HCT116 (cell line): ENCODE data around the gene CCR6. TPM values are rescaled to one million over a fixed set of nuclear protein-coding genes. Genes with fewer than 3 reads are reported as not detected.

Experiments used
- ATAC-seq: fragments of 200-7000 bp; cut with Tn5 transposase; 2 replicates; pipeline ENCODE4 v1.9.1; 2020; ENCODE audit warnings: mild to moderate bottlenecking, moderate library complexity
- BruUV-seq: library from RNA; stranded (reverse); fragments of 400-500 nt; replicated peaks from 2 replicates; lab custom pipeline; 2021; lab: Mats Ljungman, UMichigan
- CTCF ChIA-PET: fragments of 300-600 bp; sonication (Branson Sonifier 250); formaldehyde crosslinking; loops from one replicate; lab custom pipeline; 2021; ENCODE audit warnings: antibody characterized with exemption; lab: Charles Lee
- POLR2A ChIA-PET: fragments of 300-600, 350-600 bp; sonication (Branson Sonifier 250); formaldehyde crosslinking; loops from one replicate; lab custom pipeline; 2021; ENCODE audit warnings: antibody characterized with exemption; lab: Charles Lee
- RAD21 ChIA-PET, 2 experiments: fragments of 300-600 bp; sonication (Branson Sonifier 250); formaldehyde crosslinking; loops; one replicate each; lab custom pipeline; 2023; ENCODE audit warnings: low total read pairs in 2 of 2; ENCODE audit not compliant: uncharacterized antibody in 2 of 2, unreplicated experiment in 2 of 2, low non-redundant PET in 1 of 2; lab: Charles Lee
- DNase-seq: peaks from one replicate; pipeline ENCODE4 v3.0.0-alpha.2; 2010; ENCODE audit warnings: low read depth, low spot score
- H2AFZ ChIP-seq: fragments of 200-600 bp; shearing (Covaris generic), sonication (generic); 2 replicates; pipeline ENCODE4 v1.6.1; 2017; ENCODE audit warnings: low read depth, mixed run types, mixed read lengths, antibody characterized with exemption, low read length; ENCODE audit not compliant: poor library complexity, severe bottlenecking
- H3K27ac ChIP-seq: 2 replicates; pipeline ENCODE4 v1.5.1; 2012; ENCODE audit warnings: low read depth, low read length
- H3K27me3 ChIP-seq: fragments of 200-600 bp; sonication (generic); 2 replicates; pipeline ENCODE4 v1.6.1; 2016; ENCODE audit warnings: mixed run types, low read length, mixed read lengths; ENCODE audit not compliant: insufficient read depth
- H3K36me3 ChIP-seq, 2 experiments: fragments of 200-500 bp in 1 of 2; fragments of 200-600 bp in 1 of 2; sonication (Bioruptor generic) in 1 of 2; sonication (generic) in 1 of 2; 2 replicates each; pipeline versions ENCODE4 v1.5.1 to v1.6.1; 2014 to 2016; ENCODE audit warnings: low read length in 2 of 2, inconsistent platforms in 1 of 2, mixed read lengths in 1 of 2, mixed run types in 1 of 2; ENCODE audit not compliant: insufficient read depth in 2 of 2, control insufficient read depth in 1 of 2
- H3K4me1 ChIP-seq, 2 experiments: fragments of 200-600 bp in 1 of 2; sonication (generic) in 1 of 2; 2 replicates each; pipeline versions ENCODE4 v1.5.1 to v1.6.1; 2012 to 2017; ENCODE audit warnings: low read length in 2 of 2, inconsistent platforms in 1 of 2, mild to moderate bottlenecking in 1 of 2, mixed read lengths in 1 of 2, mixed run types in 1 of 2, moderate library complexity in 1 of 2; ENCODE audit not compliant: insufficient read depth in 2 of 2, control insufficient read depth in 1 of 2
- H3K4me2 ChIP-seq: fragments of 200-600 bp; sonication (generic); 2 replicates; pipeline ENCODE4 v1.6.1; 2017; ENCODE audit warnings: mixed run types, low read length, mixed read lengths
- H3K4me3 ChIP-seq, 2 experiments: fragments of 200-600 bp in 1 of 2; sonication (generic) in 1 of 2; replicated peaks in 1 of 2; 2 replicates each; pipeline ENCODE4 v1.5.1; 2011 to 2016; ENCODE audit warnings: low read length in 2 of 2, control low read depth in 1 of 2, low read depth in 1 of 2, mild to moderate bottlenecking in 1 of 2, mixed read lengths in 1 of 2, mixed run types in 1 of 2
- H3K79me2 ChIP-seq: fragments of 200-600 bp; sonication (generic); 2 replicates; pipeline ENCODE4 v1.6.1; 2017; ENCODE audit warnings: mild to moderate bottlenecking, mixed run types, low read length, moderate library complexity, mixed read lengths; ENCODE audit not compliant: insufficient read depth
- H3K9ac ChIP-seq: fragments of 200-600 bp; sonication (generic); 2 replicates; pipeline ENCODE4 v1.6.1; 2016; ENCODE audit warnings: low read length, mixed read lengths
- H3K9me2 ChIP-seq: fragments of 200-600 bp; sonication (generic), shearing (Covaris generic); 2 replicates; pipeline ENCODE4 v1.6.1; 2017; ENCODE audit warnings: mixed run types, mild to moderate bottlenecking, moderate library complexity; ENCODE audit not compliant: insufficient read depth
- H3K9me3 ChIP-seq, 2 experiments: fragments of 200-500 bp in 1 of 2; fragments of 200-600 bp in 1 of 2; sonication (Bioruptor generic) in 1 of 2; sonication (generic) in 1 of 2; 2 replicates each; pipeline ENCODE4 v1.6.1; 2014 to 2017; ENCODE audit warnings: low read length in 2 of 2, mixed read lengths in 2 of 2, inconsistent platforms in 1 of 2, low read depth in 1 of 2, mild to moderate bottlenecking in 1 of 2, mixed run types in 1 of 2, moderate library complexity in 1 of 2; ENCODE audit not compliant: control insufficient read depth in 1 of 2, insufficient read depth in 1 of 2
- H4K20me1 ChIP-seq: fragments of 200-600 bp; sonication (generic), shearing (Covaris generic); 2 replicates; pipeline ENCODE4 v1.6.1; 2017; ENCODE audit warnings: mixed run types, mild to moderate bottlenecking, moderate library complexity; ENCODE audit not compliant: insufficient read depth
- CBX3 ChIP-seq: IDR thresholded peaks from 2 replicates; pipeline ENCODE4 v1.6.1; 2012; ENCODE audit warnings: low read depth
- EZH2phosphoT487 ChIP-seq: fragments of 200-600 bp; IDR thresholded peaks from 2 replicates; pipeline ENCODE4 v1.6.1; 2018; ENCODE audit warnings: antibody characterized with exemption, borderline replicate concordance
- JUND ChIP-seq: IDR thresholded peaks from 2 replicates; pipeline ENCODE4 v1.6.1; 2012
- MAX ChIP-seq: IDR thresholded peaks from 2 replicates; pipeline ENCODE4 v1.6.1; 2012
- POLR2A ChIP-seq: IDR thresholded peaks from 2 replicates; pipeline ENCODE4 v1.7.0; 2011; ENCODE audit warnings: borderline replicate concordance; ENCODE audit not compliant: insufficient read depth, insufficient read length; ENCODE audit errors: extremely low read depth
- POLR2AphosphoS5 ChIP-seq: IDR thresholded peaks from 2 replicates; pipeline ENCODE4 v1.6.1; 2011; ENCODE audit warnings: mild to moderate bottlenecking, low read depth, low read length, moderate library complexity
- RAD21 ChIP-seq: IDR thresholded peaks from 2 replicates; pipeline ENCODE4 v1.6.1; 2012; ENCODE audit warnings: low read depth, mild to moderate bottlenecking
- REST ChIP-seq: IDR thresholded peaks from 2 replicates; pipeline ENCODE4 v1.6.1; 2012; ENCODE audit warnings: low read depth
- SIN3A ChIP-seq: IDR thresholded peaks from 2 replicates; pipeline ENCODE4 v1.6.1; 2012; ENCODE audit warnings: low read depth
- SRF ChIP-seq: IDR thresholded peaks from 2 replicates; pipeline ENCODE4 v1.6.1; 2012; ENCODE audit warnings: low read depth
- ZBTB33 ChIP-seq: IDR thresholded peaks from 2 replicates; pipeline ENCODE4 v1.6.1; 2011; ENCODE audit warnings: mild to moderate bottlenecking, low read length, moderate library complexity; ENCODE audit not compliant: insufficient replicate concordance; ENCODE audit errors: extremely low read depth
- ZFX ChIP-seq: fragments of 450-650 bp; IDR thresholded peaks from 2 replicates; pipeline ENCODE4 v1.6.1; 2017
- intact Hi-C: fragments of 100-400 bp; cut with micrococcal nuclease; formaldehyde crosslinking; loops from 2 replicates; pipeline ENCODE4 v1.10.0; 2022
- total RNA-seq: library from RNA; stranded (reverse); gene quantifications from one replicate; pipeline ENCODE4 v1.2.1, GENCODE V29; 2021; ENCODE audit not compliant: unreplicated experiment

CCR6 gene
- total RNA-seq, 1 experiment from 2014 or later: not detected

GRCh38 chr6:167150941-167151549 lies 28.1 kb downstream of the CCR6 start:
- ChIA-PET RAD21 (no interaction called here), CTCF (no interaction called here), POLR2A (no interaction called here)
- H3K79me2 ChIP-seq: no peaks in the 10 kb centered on the region
- TF ChIP-seq EZH2phosphoT487 (no peak), MAX (no peak)
- no peak overlapping the region for H3K4me3 ChIP-seq
- H3K4me1 ChIP-seq: no peaks in the 10 kb centered on the region
- no peak overlapping the region for H2AFZ ChIP-seq
- H3K27me3 ChIP-seq: peaks cover 21% of the 10 kb centered on the region
- DNase-seq: no peak
- H3K27ac ChIP-seq: no peak overlapping the region
- no peaks in the 10 kb centered on the region for H3K36me3 ChIP-seq
- no peak for ATAC-seq
- no TSS peak for BruUV-seq
- H3K9ac ChIP-seq: no peak overlapping the region
- no peaks in the 10 kb centered on the region for H3K9me2 ChIP-seq
- no peaks in the 10 kb centered on the region for H4K20me1 ChIP-seq
- H3K4me2 ChIP-seq: no peak overlapping the region
- H3K9me3 ChIP-seq: no peaks in the 10 kb centered on the region
- intact Hi-C loops: no loop called here

- Histone ChIP-seq H3K36me3 (no peaks in the 10 kb centered on the region), H4K20me1 (no peaks in the 10 kb centered on the region), H3K9me2 (no peaks in the 10 kb centered on the region), H3K79me2 (no peaks in the 10 kb centered on the region), H3K9me3 (no peaks in the 10 kb centered on the region), H3K4me2 (no peak overlapping the region), H3K4me3 (no peak overlapping the region), H3K9ac (no peak overlapping the region), H3K4me1 (no peaks in the 10 kb centered on the region), H3K27ac (no peak overlapping the region), H3K27me3 (peaks cover 21% of the 10 kb centered on the region), H2AFZ (no peak overlapping the region)
- intact Hi-C loops: no loop called here
- TF ChIP-seq REST (no peak), SIN3A (no peak), CBX3 (no peak), POLR2AphosphoS5 (no peak), EZH2phosphoT487 (no peak), POLR2A (no peak), ZFX (no peak), JUND (no peak), RAD21 (no peak), ZBTB33 (no peak), SRF (no peak)
- ChIA-PET POLR2A (no interaction called here), CTCF (no interaction called here), RAD21 (no interaction called here)
- no TSS peak for BruUV-seq
- no peak for DNase-seq
- no peak for ATAC-seq
These were observed 28.8 kb downstream of the CCR6 start for GRCh38 chr6:167151648-167152047.
